ENCODE data around the gene LRRC59. TPM values are rescaled to one million over a fixed set of nuclear protein-coding genes. Genes with fewer than 3 reads are reported as not detected.

The LRRC59 gene
- polyA plus RNA-seq, 1 donor from 2014 or later = 67.2 TPM

GRCh38 chr17:50444841-50445715, 47.8 kb upstream of the LRRC59 start:
- H3K79me2 ChIP-seq (replicated peaks; ENCODE audit: insufficient read depth, low read length) = no peaks in the 10 kb centered on the region
- H3K9ac ChIP-seq (ENCODE audit: low read length) = no peak overlapping the region
- H3K9me2 ChIP-seq (ENCODE audit: insufficient read depth, low read length) = no peaks in the 10 kb centered on the region
- H3K27me3 ChIP-seq (ENCODE audit: insufficient read depth, low read depth, low read length) = no peaks in the 10 kb centered on the region
- H3K4me3 ChIP-seq (ENCODE audit: low read length) = no peak overlapping the region
- no peak overlapping the region for H3K27ac ChIP-seq (ENCODE audit: low read length)
- no peak for TF ChIP-seq EP300 (conservative IDR thresholded peaks at IDR 0.05; ENCODE audit: poor library complexity, severe bottlenecking)
- H2AFZ ChIP-seq (ENCODE audit: low read depth, low read length) = no peak overlapping the region
- no peaks in the 10 kb centered on the region for H3K9me3 ChIP-seq (ENCODE audit: low read length)
- no peaks in the 10 kb centered on the region for H4K20me1 ChIP-seq (ENCODE audit: insufficient read depth)
- H3F3A ChIP-seq (ENCODE audit: insufficient read depth, low read length, poor library complexity, severe bottlenecking) = no peaks in the 10 kb centered on the region
- no peaks in the 10 kb centered on the region for H3K36me3 ChIP-seq (ENCODE audit: insufficient read depth, low read length)
- H3K4me2 ChIP-seq (ENCODE audit: low read length) = no peak overlapping the region

GRCh38 chr17:50443505-50443974, 46.2 kb upstream of the LRRC59 start:
- H4K20me1 ChIP-seq (ENCODE audit: insufficient read depth) = no peaks in the 10 kb centered on the region
- no peak overlapping the region for H3K4me2 ChIP-seq (ENCODE audit: low read length)
- no peaks in the 10 kb centered on the region for H3K79me2 ChIP-seq (replicated peaks; ENCODE audit: insufficient read depth, low read length)
- no peaks in the 10 kb centered on the region for H3K27me3 ChIP-seq (ENCODE audit: insufficient read depth, low read depth, low read length)
- no peaks in the 10 kb centered on the region for H3K36me3 ChIP-seq (ENCODE audit: insufficient read depth, low read length)
- no peaks in the 10 kb centered on the region for H3F3A ChIP-seq (ENCODE audit: insufficient read depth, low read length, poor library complexity, severe bottlenecking)
- no peak overlapping the region for H3K4me3 ChIP-seq (ENCODE audit: low read length)
- TF ChIP-seq RAD21 (conservative IDR thresholded peaks at IDR 0.05) = no peak
- TF ChIP-seq REST (IDR thresholded peaks at IDR 0.05; ENCODE audit: borderline replicate concordance) = no peak
- TF ChIP-seq MXI1 (conservative IDR thresholded peaks at IDR 0.05; ENCODE audit: poor library complexity, severe bottlenecking) = no peak
- TF ChIP-seq CTCF (IDR thresholded peaks at IDR 0.05; ENCODE audit: poor library complexity, severe bottlenecking) = no peak
- TF ChIP-seq EP300 (conservative IDR thresholded peaks at IDR 0.05; ENCODE audit: poor library complexity, severe bottlenecking) = no peak
- H2AFZ ChIP-seq (ENCODE audit: low read depth, low read length) = no peak overlapping the region
- H3K27ac ChIP-seq (ENCODE audit: low read length) = no peak overlapping the region
- no peaks in the 10 kb centered on the region for H3K9me2 ChIP-seq (ENCODE audit: insufficient read depth, low read length)
- no peak overlapping the region for H3K9ac ChIP-seq (ENCODE audit: low read length)
- no peaks in the 10 kb centered on the region for H3K9me3 ChIP-seq (ENCODE audit: low read length)

Measured in neural cell (in vitro differentiated cells).